HG03460 (cell line): ENCODE results near the gene KCNQ5.

Source experiments
- ATAC-seq: cut with Tn5 transposase; IDR thresholded peaks from one replicate; pipeline ENCODE4 v1.9.1; 2021; ENCODE audit not compliant: unreplicated experiment

The KCNQ5 gene

DNA sequence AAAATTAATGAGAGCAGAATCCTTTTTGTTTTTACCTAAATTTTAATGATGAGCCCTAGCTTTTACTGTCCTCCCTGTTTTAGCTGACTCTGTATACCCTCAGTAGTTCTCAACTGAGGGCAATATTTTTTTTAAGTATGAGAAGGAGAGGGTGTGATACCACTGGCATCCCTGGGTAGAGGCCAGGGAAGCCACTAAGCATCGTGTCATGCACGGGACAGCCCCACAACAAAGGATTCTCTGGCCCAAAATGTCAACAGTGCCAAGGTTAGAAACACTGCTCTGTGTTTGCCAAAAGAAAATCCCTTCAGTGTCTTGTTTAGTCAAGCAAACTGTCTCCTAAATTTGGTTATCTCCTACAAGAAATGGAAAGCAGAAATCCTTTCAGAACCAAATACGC, 210.4 kb downstream of the KCNQ5 start:
- ATAC-seq, result no peak

DNA sequence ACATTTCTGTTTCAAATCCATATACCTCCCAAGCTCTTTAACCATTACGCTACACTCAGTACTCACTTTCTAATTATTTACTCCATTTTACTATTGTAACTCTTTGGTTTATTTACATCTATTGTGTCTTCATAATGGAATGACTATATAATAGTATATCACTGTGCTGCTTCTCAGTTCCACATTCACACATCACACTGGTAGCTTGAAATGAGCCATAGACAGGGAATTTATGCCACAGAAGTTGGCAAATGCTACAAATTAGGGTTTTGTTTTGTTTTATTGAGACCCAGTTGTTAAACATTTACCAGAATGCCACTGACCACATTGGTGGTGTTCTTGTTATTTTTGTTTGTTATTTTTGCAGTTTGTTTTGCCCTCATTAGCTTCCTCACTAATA, 213.9 kb downstream of the KCNQ5 start:
- ATAC-seq, result no peak

DNA sequence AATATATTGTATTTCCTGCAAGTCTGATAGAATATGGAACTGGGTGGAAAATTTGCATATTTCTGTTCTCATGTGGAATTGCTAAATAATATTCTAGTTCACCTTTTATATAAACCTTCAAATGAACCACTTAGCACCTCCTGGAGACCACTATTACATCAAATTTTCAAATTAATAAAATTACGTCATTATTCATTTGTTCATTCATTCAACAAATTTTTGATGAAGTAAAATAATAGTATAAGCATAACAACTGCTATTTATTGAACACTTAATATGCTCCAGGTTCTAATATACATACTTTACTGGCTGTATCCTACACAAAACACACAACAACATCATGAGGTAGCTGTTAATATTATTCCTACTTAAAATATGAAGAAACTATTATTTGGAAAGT, 215.1 kb downstream of the KCNQ5 start:
- no peak for ATAC-seq

DNA sequence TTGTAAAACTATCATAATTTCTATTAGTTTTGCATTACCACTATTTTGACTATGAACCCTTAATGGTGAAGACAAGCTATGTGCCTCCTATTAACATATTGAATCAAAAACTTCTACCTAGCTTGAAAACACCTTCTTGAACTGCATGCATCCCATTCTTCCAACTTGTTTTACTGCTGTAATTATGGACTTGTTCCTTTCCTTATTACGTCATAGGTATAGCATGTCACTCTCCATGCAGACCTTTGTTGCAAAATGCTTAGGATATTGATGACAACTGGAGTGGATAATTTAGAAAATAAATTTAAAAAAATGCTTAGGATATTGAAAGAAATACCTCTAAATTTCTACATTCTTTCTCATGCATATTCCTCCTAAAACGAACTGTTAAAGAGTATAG, 219.3 kb downstream of the KCNQ5 start:
- ATAC-seq, result no peak

DNA sequence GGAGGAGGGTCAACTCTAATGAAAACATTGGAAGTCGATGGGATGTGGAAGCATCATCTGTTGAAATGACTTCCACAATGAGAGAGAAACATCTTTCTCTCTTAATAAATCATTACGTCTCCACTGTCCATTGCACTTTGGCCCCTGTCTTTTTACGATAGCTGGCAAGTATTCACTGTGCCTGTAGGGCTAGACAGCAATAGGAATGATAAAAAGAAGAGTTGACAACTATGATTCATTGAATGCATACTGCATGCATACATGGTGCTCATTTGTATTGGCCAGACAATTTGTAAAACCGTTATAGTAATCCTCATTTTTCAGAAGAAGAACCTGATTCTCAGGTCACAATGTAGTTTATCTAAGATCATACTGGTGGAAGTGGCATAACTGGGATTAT, 220.3 kb downstream of the KCNQ5 start:
- no peak for ATAC-seq

DNA sequence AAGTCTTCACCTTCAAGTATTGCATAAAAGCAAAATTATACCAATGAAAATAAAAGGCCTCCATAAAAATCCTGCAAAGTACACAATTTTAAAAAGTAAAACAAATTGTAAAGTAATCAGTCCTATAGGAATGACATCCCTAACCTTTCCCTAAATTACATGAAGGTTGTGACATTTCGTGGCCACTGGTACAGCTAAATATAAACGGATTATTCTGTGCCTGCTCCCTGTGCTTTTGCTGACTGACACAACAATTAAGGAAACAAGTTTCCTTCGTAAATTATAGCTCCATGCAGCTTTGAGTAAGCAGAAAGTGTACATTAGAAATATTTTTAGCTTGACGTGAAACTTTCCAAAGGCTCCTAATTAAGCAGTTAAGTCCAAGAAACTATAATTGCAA, 222.8 kb downstream of the KCNQ5 start:
- ATAC-seq, result no peak

DNA sequence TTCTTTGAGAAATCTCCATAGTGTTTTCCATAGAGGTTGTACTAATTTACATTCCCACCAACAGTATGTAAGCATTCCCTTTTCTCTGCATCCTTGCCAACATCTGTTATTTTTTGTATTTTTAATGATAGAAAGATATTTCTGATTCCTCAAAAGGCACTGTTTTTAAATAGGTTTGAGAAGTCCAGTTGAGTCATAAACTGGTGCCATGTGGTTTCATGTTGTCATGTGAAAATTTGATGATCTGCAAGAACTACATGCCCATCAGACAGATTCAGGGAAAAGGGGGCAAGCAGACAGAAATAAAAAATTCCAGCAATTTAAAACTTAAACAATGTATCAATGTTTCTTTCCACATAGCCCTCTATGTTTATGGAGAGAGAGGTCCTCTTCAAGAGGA, 227.5 kb downstream of the KCNQ5 start:
- ATAC-seq, result no peak

DNA sequence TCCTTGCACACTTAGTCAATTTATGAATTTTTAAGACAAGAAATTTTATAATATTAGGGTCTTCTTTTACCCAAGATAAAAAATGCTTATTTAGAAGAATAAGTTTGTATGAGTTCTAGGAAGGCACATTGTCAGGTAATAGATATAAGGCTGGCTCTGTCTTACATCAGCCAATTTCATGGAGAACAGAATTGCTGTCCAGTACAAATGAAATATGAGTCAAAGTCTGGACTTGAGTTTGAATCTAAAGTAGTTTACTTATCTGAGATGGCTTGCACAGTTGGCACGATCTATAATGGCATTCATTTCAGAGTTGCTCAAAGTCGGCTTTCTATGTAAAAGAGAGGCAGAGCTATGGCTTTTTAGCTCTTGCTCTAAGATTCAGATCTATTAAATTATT, 228.2 kb downstream of the KCNQ5 start:
- ATAC-seq, result no peak

DNA sequence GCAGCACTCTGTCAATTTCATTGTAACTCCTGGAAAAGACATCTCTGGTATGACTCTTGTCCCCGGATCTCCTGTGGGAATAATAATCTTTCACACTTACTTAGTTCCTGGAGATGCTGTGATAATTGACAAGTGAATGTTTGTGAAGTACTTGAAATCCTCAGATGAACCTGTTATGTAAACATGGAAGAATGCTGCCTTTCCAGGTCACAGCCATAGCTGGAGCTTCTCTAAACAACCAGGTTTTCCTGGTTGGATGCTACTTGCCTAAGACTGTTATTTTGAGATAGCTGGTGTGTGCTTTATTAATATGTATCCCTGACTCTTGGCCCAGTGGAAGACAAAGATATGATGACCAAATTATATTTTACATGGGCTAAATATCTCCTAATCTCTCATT, 228.6 kb downstream of the KCNQ5 start:
- ATAC-seq, result no peak

DNA sequence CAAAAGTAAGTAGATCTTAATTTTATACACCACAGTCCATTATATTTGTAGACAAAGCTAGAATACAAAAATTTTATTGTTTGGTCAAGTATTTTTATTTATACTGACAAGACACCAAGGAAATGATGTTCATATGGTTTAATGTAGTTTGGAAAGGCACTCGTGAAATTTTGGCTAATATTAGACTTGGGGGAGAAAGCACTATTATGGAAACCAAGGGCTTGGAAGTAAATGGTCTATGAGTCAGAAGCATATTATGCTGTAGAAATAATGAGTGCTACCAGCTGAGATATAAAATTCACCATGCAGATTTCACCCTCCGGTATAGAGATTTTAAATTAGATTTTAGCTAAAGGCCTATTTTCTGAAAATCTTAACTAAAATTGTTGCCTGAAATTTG, 233.6 kb downstream of the KCNQ5 start:
- ATAC-seq, result no peak

DNA sequence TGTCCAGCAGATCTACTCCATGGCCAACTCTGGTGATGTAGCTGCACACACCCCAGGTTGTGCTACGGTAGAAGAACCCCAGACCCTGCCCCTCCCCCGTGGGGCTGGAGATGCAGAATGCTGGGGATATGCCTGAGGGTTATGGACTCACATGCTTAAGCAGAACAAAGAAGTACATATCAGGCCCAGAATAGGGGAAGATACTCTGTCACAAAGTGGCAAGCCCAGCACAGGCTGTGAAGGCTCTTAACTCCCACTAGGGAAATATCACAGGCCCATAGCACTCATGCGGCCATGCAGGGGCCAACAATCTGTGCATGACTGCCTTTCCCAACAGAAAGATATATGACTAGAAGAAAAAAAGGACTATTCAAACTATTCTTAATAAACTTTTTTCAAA, 234.9 kb downstream of the KCNQ5 start:
- ATAC-seq, result no peak

DNA sequence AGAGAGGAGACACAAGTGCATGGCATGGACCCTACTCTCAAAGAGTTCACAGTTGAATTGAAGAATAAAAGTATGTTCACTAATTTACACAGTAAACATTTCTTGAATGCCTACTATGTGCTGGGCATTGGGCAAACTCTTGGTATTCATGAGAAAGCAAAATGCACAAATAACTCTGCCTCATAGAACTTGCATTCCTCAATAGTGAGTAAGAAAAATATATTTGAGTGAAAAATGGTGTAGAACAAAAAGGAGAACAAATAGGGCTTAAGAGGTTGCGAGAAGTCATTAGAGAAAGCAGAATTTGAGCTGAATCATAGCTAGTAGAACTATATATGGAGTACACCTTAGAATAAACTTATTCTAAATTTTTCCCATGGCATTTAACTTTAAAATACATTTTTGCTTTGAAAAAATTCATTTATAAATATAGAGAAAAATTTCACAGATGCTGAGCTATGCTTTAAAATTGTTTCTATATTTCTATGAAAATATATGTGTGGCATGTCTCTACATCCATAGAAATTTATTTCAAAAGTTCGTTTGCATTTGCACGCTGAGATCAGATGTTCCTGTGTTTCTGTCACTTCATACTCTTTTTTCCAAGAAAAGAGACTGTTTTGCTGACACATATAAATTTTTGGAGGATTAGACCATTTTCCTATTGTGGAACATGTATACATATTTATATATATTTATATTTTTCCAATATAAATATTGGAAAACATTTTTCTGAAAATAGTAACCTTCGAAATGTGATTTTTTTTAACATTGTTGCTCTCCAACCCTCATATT, 236.1 kb downstream of the KCNQ5 start:
- no peak for ATAC-seq

DNA sequence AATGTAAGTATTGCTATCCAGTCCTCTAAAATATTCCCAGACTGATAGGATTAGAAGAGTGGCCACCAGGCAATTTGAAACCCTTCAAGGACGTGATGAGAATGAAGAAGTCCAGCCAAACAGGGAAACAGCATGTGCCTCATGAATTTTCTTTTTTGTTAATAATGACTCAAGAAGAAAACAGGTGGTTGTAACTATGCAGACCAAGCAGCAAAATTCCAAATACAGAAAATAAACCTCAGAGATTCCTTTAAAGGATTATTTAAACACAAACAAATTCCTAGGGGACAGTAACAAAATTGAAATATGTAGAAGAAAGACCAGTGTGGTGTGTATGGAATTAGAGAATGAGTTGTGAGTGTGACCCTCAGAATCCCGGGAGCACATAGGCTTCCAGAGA, 239.2 kb downstream of the KCNQ5 start:
- no peak for ATAC-seq

DNA sequence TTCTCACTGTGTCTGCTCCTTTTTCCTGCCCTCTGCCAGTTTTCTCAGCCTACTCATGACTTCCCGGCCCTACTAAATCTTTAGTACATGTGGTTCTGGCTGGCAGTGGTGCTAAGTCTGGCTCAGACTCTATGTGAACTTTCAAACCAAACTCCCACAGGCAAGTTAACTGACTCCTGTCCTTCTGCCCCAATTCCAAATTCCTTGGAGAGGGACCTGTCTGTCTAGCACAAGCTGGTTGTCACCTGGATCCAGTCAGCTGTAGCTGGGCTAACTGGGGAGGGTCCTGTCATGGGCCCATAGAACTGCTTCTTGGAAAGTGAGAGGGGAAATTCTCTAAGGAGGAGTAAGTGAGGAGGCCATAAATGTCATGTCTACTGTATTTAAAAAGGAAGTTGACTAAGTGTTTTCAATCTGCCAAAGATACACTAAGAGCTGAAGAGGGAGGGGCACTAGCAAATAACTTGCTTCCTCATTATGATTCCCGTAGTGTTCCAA, 240.1 kb downstream of the KCNQ5 start:
- ATAC-seq, result no peak

DNA sequence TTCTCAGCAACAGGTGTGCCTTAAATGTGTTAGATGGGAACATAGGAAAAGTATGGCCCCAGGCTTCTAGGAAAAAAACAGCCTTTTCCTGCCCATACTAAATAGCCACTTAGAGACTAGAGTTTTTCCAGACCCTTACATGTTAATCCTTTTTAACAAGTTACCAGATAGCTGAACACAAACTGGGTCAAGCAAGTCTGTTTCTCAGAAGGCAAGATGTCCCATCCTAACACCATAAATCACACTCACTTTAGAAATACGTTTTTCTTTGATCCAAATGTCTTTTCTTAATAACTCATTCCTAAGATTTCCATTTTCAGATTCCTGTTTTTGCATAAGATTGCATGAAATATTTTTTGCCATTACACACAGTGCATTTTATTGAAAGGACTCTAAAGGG, 241.3 kb downstream of the KCNQ5 start:
- ATAC-seq, result no peak

DNA sequence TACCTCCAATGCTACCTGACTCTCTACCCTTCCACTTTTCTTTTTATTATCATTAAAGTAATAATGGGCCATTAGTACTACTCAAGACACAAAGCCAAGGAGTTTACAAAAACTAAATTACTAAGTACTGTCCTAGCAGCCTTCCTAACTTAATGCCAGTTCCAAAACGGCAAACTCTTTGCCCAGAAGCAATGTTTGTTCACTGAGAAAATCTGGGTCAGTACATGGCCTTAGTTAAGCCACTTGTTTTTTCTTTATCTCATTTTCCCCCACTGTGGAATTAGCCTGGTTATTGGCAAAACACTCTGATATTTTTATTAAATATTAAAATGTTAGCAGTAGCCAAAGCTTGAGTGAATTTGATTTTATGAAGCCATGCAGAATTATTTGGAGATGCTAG, 242.4 kb downstream of the KCNQ5 start:
- no peak for ATAC-seq

DNA sequence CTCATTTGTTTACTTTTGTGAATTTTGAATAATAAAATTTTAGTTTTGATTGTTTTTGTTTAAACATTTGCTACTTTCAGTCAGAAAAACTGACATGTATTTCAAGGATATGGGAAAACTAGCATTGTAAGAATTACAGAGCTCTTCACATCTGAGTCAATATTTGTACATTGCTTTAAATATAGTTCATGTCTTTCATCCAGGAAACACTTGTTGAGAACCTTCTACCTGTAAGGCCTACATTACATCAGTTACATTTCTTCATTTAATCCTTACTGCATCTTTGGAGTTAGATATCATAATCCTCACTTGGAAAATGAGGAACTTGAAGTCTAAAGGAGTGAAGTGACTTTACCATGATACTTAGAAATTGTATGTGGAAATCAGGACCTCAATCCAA, 242.9 kb downstream of the KCNQ5 start:
- ATAC-seq, result no peak

DNA sequence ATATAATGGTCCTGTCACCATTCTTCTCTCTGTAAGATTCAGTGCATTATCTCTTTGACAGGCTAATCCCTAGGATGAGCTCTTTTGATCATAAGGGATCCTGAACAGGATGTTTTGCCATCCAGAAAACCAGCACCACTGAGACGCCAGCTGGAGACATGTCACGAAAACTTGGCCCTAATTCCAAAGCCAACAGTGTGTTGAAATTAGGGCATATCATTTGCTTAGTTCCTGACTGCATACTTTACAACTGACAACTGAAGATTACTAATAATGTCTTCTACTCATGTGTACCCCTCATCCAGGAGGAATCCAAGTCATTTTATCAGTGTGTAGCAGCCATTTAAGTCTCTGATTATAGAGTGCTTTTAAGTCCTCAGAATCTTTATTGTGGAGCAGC, 243.6 kb downstream of the KCNQ5 start:
- ATAC-seq, result no peak

DNA sequence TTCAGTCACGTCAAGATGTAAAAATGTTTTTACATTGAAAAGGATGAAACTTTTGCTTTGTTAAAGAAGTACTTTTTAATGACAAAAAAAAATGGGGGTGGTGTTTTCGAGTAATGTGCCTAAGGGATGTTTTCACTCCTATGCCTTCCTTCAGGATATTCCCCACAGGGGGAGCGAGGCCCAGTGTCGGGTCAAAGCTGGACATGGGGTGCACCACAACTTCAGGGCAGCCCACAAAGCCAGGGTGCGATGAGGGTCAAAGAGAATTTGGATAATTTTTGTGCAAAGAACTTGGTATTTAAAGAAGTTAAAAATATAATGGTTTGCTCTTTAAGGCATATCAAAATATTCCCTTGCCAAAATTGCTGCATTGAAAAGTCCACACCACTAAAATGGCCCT, 247.8 kb downstream of the KCNQ5 start:
- ATAC-seq, result no peak

DNA sequence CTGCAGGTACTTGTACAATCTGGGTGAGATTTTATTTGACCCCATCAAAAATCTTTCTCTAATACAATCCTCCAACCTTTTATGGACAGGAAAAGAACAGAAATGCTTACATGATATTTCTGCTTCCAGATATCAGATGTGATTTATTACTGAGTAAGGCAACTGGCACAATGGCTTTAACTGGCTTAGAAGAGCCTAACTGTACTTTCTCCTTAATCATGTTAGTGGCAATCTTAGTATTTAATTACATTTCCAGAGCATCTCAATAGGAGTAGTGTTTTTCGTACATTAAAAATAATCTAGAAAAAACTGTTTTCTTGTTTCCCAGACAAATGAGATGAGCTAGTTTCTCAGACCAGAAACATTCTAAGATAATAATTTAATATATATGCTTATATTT, 251.6 kb downstream of the KCNQ5 start:
- no peak for ATAC-seq

DNA sequence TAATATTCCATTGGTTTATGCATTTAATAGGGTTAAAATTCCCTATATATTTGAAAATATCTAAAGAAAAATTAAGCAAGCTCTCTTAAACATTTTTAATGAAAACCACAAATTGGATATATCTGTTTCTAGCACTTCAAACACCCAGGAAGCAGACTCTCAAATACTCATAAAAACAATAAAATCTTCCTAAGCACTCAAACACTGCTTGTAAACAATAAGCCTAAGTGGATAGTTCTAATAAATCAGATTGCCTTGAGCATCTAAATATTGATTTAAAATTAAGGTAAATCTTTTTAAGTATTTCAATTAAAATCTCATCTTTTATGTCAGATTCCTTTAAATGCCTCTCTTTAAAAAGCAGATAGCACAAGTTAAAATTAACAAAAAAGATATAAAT, 254.4 kb downstream of the KCNQ5 start:
- no peak for ATAC-seq

DNA sequence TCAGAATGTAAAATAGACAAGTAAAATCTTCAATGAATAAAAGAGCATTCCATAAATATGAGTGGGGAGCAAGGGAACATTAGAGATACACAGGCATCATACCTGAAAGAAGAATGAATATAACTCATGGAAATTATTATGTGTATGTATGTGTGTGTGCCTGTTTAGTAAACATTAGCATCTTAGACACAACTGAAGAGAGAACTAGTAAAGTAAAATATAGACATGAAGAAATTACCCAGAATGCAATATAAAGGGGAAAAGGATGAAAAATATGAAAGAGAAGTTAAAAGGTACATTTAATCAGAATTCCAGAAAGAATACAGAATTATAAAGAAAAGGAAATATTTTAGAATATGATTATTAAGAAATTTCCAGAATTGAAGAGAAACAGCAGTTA, 264.3 kb downstream of the KCNQ5 start:
- ATAC-seq, result no peak

DNA sequence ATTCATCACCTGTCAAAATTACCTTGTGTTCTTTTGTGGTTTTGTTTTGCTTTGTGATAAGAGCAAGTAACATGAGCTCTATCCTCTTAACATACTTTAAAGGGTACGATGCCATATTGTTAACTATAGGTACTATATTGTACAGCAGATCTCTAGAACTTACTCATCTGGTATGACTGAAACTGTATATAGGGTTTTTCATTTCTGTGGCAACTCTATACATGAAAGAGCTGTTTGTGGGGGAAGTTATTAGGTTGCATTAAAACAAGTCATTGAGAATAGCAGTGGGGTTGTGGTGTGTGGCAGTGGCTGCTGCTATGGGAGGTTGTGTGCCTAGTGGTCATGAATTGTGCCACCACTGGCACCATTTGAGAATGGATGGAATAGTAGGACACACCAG, 268.4 kb downstream of the KCNQ5 start:
- ATAC-seq, result no peak
